GM23338 (cell line): Measurements from ENCODE around the gene KNTC1.

Experiments
- CREB1 ChIP-seq: fragments of 250-450 bp; sonication (Bioruptor Pico); IDR thresholded peaks from 2 replicates; pipeline ENCODE4 v1.5.0; 2020; ENCODE audit warnings: low read depth, mild to moderate bottlenecking, moderate library complexity
- EZH2 ChIP-seq: fragments of 200-600 bp; sonication (generic); IDR thresholded peaks from one replicate; pipeline ENCODE4 v1.8.0; 2017; ENCODE audit warnings: antibody characterized with exemption, mild to moderate bottlenecking, low read depth; ENCODE audit not compliant: unreplicated experiment
- EZH2phosphoT487 ChIP-seq: fragments of 200-600 bp; sonication (generic); IDR thresholded peaks from one replicate; pipeline ENCODE4 v1.8.1; 2018; ENCODE audit warnings: antibody characterized with exemption; ENCODE audit not compliant: unreplicated experiment
- POLR2AphosphoS5 ChIP-seq: IDR thresholded peaks from 2 replicates; pipeline ENCODE4 v1.6.1; 2016; ENCODE audit warnings: antibody characterized with exemption, low read depth
- REST ChIP-seq: IDR thresholded peaks from one replicate; pipeline ENCODE4 v1.6.1; 2018; ENCODE audit warnings: antibody characterized with exemption; ENCODE audit not compliant: unreplicated experiment
- STAT1 ChIP-seq: IDR thresholded peaks from one replicate; pipeline ENCODE4 v1.6.1; 2016; ENCODE audit warnings: antibody characterized with exemption; ENCODE audit not compliant: unreplicated experiment
- ZNF114 ChIP-seq: fragments of 250-450 bp; sonication (Bioruptor Pico); IDR thresholded peaks from 2 replicates; pipeline ENCODE4 v1.5.0; 2020; ENCODE audit warnings: mild to moderate bottlenecking, moderate library complexity
- ZNF331 ChIP-seq: fragments of 250-450 bp; sonication (Bioruptor Pico); IDR thresholded peaks from 2 replicates; pipeline ENCODE4 v1.5.0; 2020; ENCODE audit warnings: low read depth, mild to moderate bottlenecking, moderate library complexity
- TF ChIP-seq, protein P1 (sequence below), 2 experiments: fragments of 200-600 bp in 1 of 2; sonication (generic) in 1 of 2; conservative IDR thresholded peaks; 2 replicates each; pipeline versions ENCODE4 v1.5.1 to v1.6.1; 2016 to 2017; ENCODE audit warnings: antibody characterized with exemption in 2 of 2, low read depth in 2 of 2, mild to moderate bottlenecking in 2 of 2, moderate library complexity in 1 of 2

GRCh38 chr12:122596838-122597237, 69.8 kb downstream of the KNTC1 start:
- no peak for TF ChIP-seq ZNF331 (CRISPR knock-in tag)
- TF ChIP-seq, protein P1, sequence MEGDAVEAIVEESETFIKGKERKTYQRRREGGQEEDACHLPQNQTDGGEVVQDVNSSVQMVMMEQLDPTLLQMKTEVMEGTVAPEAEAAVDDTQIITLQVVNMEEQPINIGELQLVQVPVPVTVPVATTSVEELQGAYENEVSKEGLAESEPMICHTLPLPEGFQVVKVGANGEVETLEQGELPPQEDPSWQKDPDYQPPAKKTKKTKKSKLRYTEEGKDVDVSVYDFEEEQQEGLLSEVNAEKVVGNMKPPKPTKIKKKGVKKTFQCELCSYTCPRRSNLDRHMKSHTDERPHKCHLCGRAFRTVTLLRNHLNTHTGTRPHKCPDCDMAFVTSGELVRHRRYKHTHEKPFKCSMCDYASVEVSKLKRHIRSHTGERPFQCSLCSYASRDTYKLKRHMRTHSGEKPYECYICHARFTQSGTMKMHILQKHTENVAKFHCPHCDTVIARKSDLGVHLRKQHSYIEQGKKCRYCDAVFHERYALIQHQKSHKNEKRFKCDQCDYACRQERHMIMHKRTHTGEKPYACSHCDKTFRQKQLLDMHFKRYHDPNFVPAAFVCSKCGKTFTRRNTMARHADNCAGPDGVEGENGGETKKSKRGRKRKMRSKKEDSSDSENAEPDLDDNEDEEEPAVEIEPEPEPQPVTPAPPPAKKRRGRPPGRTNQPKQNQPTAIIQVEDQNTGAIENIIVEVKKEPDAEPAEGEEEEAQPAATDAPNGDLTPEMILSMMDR (conservative IDR thresholded peaks at IDR 0.05; ENCODE audit: low read depth in 2 of 2), result no peak
- TF ChIP-seq REST, result no peak
- TF ChIP-seq EZH2, result no peak
- no peak for TF ChIP-seq EZH2phosphoT487
- no peak for TF ChIP-seq POLR2AphosphoS5
- TF ChIP-seq CREB1 (CRISPR knock-in tag), result no peak
- no peak for TF ChIP-seq ZNF114 (CRISPR knock-in tag)
- no peak for TF ChIP-seq STAT1
